Measurements from ENCODE around the gene SCARF2. TPM values are rescaled to one million over a fixed set of nuclear protein-coding genes. Genes with fewer than 3 reads are reported as not detected.

SCARF2 gene
- total RNA-seq, 2 donors from 2014 or later = 12.8 to 28.6 TPM

- no peaks in the 10 kb centered on the region for H3K36me3 ChIP-seq
- intact Hi-C loops (cut with DNase I) = loop anchor here (5.0 to 10.0 kb wide), 2 partner anchors 60 to 118 kb away; partner anchors contain the start of gene KLHL22
- H3K4me3 ChIP-seq = peak overlapping the region; percentile 41 to 55
- TF ChIP-seq POLR2AphosphoS5 (IDR thresholded peaks at IDR 0.05) = no peak
- TF ChIP-seq CTCF (IDR thresholded peaks at IDR 0.05) = no peak
- TF ChIP-seq POLR2A (IDR thresholded peaks at IDR 0.05) = no peak
- H3K9me3 ChIP-seq = no peaks in the 10 kb centered on the region
- WGBS = under 1% methylated on average over 60 of the region's 61 CpGs
- peaks cover 6% of the 10 kb centered on the region for H3K4me1 ChIP-seq (replicated peaks)
- H3K27me3 ChIP-seq (replicated peaks; ENCODE audit: insufficient read depth) = no peaks in the 10 kb centered on the region
- DNase-seq (ENCODE audit: low spot score) = no peak
- peak overlapping the region; percentile 79 to 82 for H3K27ac ChIP-seq
Measured at GRCh38 chr22:20436768-20437612, 635 bp downstream of the SCARF2 start.

GRCh38 chr22:20436307-20436767 lies 1.3 kb downstream of the SCARF2 start:
- intact Hi-C loops (cut with DNase I) = loop anchor here (5.0 to 10.0 kb wide), 2 partner anchors 61 to 118 kb away; partner anchors contain the start of gene KLHL22
- H3K4me1 ChIP-seq (replicated peaks) = peaks cover 7% of the 10 kb centered on the region
- no peak for DNase-seq (ENCODE audit: low spot score)

GRCh38 chr22:20435436-20436306 lies 2.0 kb downstream of the SCARF2 start:
- intact Hi-C loops (cut with DNase I) = loop anchor here (5.0 to 10.0 kb wide), 2 partner anchors 62 to 119 kb away; partner anchors contain the start of gene KLHL22
- Histone ChIP-seq H3K27me3 (replicated peaks; ENCODE audit: insufficient read depth) (no peaks in the 10 kb centered on the region), H3K36me3 (no peaks in the 10 kb centered on the region), H3K9me3 (no peaks in the 10 kb centered on the region), H3K27ac (peak overlapping the region in 1 of 2 donors; percentile 79), H3K4me1 (replicated peaks) (peaks cover 13% of the 10 kb centered on the region), H3K4me3 (peak overlapping the region; percentile 41 to 55)
- DNase-seq (ENCODE audit: low spot score) = no peak
- TF ChIP-seq POLR2AphosphoS5 (IDR thresholded peaks at IDR 0.05) = no peak
- no peak for TF ChIP-seq CTCF (IDR thresholded peaks at IDR 0.05)
- no peak for TF ChIP-seq POLR2A (IDR thresholded peaks at IDR 0.05)
- WGBS = 50% methylated on average over 11 of the region's 11 CpGs

More at GRCh38 chr22:20436307-20436767, 1.3 kb downstream of the SCARF2 start:
- TF ChIP-seq POLR2AphosphoS5 (IDR thresholded peaks at IDR 0.05) (no peak), POLR2A (IDR thresholded peaks at IDR 0.05) (no peak), CTCF (IDR thresholded peaks at IDR 0.05) (no peak)
- WGBS = 3% methylated on average over 27 of the region's 56 CpGs
- Histone ChIP-seq H3K27ac (peak overlapping the region; percentile 79 to 82), H3K9me3 (no peaks in the 10 kb centered on the region), H3K36me3 (no peaks in the 10 kb centered on the region), H3K27me3 (replicated peaks; ENCODE audit: insufficient read depth) (no peaks in the 10 kb centered on the region), H3K4me3 (peak overlapping the region; percentile 41 to 55)

- no peak for DNase-seq (ENCODE audit: low spot score)
- H3K27ac ChIP-seq = no peak overlapping the region
- no peaks in the 10 kb centered on the region for H3K27me3 ChIP-seq (replicated peaks; ENCODE audit: insufficient read depth)
- peaks cover 14% of the 10 kb centered on the region for H3K4me1 ChIP-seq (replicated peaks)
- TF ChIP-seq CTCF (IDR thresholded peaks at IDR 0.05) (no peak), POLR2AphosphoS5 (IDR thresholded peaks at IDR 0.05) (no peak)
- H3K36me3 ChIP-seq = no peaks in the 10 kb centered on the region
- WGBS = 91% methylated on average over 3 of the region's 3 CpGs
- H3K4me3 ChIP-seq = no peak overlapping the region
- H3K9me3 ChIP-seq = no peaks in the 10 kb centered on the region
- intact Hi-C loops (cut with DNase I) = loop anchor here (5.0 to 10.0 kb wide), 2 partner anchors 63 to 120 kb away; partner anchors contain the start of gene KLHL22
Measured at GRCh38 chr22:20434773-20435172, 2.9 kb downstream of the SCARF2 start.

All from prostate gland (tissue), 2 donors.